ENCODE data around the gene ZNF385A. TPM values are rescaled to one million over a fixed set of nuclear protein-coding genes. Genes with fewer than 3 reads are reported as not detected.

Gene ZNF385A
- total and polyA plus RNA-seq, 9 of the 15 experiments (the other 6 are each of a cell fraction or from before 2014, with no cell fraction given) = 1.0 to 111 (median 7.7) TPM

DNA sequence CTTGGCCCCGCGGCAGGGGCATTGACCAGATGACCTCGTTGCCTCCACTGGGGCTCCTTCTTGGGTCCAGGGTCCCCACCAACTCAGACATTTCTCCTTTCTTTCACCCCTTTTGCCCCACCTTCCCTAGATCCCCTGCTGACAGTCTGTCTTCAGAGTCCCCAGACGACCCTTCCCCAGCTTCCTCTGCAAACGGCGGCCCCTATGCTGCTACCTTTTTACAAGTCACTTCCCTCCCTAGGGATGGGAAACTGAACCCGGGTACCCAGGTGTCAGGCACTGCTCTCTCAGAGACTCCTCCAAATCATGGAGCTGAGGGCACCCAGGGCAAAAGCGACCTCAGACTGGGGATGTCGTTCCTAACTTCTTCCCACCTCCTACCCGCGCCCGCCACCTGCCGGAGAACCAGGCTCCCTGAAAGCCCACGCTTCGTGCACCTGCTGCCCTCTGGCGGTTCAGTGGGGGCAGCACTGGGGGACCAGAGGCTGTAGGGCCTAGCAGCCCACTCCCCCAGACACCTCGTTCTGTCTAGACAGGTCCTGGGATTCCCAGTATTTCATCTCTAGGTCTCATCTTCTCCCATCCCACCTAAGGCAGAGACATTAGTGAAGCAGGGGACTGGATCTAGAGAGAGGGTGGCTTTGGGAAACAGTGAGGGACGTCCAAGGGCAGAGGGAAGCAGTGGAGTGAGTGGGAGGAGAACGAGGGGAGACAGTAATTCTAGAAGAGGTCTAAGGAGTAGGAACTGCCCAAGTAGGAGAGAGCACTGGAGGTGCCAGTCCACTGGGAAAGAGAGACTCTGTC, 4.9 kb downstream of the ZNF385A start (continued):
- TF ChIP-seq, protein P1, sequence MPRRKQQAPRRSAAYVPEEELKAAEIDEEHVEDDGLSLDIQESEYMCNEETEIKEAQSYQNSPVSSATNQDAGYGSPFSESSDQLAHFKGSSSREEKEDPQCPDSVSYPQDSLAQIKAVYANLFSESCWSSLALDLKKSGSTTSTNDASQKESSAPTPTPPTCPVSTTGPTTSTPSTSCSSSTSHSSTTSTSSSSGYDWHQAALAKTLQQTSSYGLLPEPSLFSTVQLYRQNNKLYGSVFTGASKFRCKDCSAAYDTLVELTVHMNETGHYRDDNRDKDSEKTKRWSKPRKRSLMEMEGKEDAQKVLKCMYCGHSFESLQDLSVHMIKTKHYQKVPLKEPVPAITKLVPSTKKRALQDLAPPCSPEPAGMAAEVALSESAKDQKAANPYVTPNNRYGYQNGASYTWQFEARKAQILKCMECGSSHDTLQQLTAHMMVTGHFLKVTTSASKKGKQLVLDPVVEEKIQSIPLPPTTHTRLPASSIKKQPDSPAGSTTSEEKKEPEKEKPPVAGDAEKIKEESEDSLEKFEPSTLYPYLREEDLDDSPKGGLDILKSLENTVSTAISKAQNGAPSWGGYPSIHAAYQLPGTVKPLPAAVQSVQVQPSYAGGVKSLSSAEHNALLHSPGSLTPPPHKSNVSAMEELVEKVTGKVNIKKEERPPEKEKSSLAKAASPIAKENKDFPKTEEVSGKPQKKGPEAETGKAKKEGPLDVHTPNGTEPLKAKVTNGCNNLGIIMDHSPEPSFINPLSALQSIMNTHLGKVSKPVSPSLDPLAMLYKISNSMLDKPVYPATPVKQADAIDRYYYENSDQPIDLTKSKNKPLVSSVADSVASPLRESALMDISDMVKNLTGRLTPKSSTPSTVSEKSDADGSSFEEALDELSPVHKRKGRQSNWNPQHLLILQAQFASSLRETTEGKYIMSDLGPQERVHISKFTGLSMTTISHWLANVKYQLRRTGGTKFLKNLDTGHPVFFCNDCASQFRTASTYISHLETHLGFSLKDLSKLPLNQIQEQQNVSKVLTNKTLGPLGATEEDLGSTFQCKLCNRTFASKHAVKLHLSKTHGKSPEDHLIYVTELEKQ (CRISPR knock-in tag; IDR thresholded peaks at IDR 0.05) = no peak
- TF ChIP-seq ZNF224 (CRISPR knock-in tag; IDR thresholded peaks at IDR 0.05) = no peak
- TF ChIP-seq TAF1 (IDR thresholded peaks at IDR 0.05; ENCODE audit: control insufficient read depth, extremely low read depth, insufficient read depth, low read length, severe bottlenecking) = no peak
- TF ChIP-seq ZNF282 (CRISPR knock-in tag; IDR thresholded peaks at IDR 0.05) = no peak
- TF ChIP-seq TCFL5 (CRISPR knock-in tag; conservative IDR thresholded peaks at IDR 0.05) = no peak
- no peak for TF ChIP-seq NFRKB (IDR thresholded peaks at IDR 0.05; ENCODE audit: low read depth)
- TF ChIP-seq KDM5B (IDR thresholded peaks at IDR 0.05; ENCODE audit: insufficient replicate concordance, low read depth, low read length) = no peak
- no peak for TF ChIP-seq LEF1 (IDR thresholded peaks at IDR 0.05)
- TF ChIP-seq, protein P2, sequence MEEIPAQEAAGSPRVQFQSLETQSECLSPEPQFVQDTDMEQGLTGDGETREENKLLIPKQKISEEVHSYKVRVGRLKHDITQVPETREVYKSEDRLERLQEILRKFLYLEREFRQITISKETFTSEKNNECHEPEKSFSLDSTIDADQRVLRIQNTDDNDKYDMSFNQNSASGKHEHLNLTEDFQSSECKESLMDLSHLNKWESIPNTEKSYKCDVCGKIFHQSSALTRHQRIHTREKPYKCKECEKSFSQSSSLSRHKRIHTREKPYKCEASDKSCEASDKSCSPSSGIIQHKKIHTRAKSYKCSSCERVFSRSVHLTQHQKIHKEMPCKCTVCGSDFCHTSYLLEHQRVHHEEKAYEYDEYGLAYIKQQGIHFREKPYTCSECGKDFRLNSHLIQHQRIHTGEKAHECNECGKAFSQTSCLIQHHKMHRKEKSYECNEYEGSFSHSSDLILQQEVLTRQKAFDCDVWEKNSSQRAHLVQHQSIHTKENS (CRISPR knock-in tag; IDR thresholded peaks at IDR 0.05) = no peak
- TF ChIP-seq TGIF2 (CRISPR knock-in tag; IDR thresholded peaks at IDR 0.05) = no peak
- TF ChIP-seq, protein P3, sequence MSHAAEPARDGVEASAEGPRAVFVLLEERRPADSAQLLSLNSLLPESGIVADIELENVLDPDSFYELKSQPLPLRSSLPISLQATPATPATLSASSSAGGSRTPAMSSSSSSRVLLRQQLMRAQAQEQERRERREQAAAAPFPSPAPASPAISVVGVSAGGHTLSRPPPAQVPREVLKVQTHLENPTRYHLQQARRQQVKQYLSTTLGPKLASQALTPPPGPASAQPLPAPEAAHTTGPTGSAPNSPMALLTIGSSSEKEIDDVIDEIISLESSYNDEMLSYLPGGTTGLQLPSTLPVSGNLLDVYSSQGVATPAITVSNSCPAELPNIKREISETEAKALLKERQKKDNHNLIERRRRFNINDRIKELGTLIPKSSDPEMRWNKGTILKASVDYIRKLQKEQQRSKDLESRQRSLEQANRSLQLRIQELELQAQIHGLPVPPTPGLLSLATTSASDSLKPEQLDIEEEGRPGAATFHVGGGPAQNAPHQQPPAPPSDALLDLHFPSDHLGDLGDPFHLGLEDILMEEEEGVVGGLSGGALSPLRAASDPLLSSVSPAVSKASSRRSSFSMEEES (CRISPR knock-in tag; IDR thresholded peaks at IDR 0.05) = no peak
- peak; percentile 99 for TF ChIP-seq SMC3 (conservative IDR thresholded peaks at IDR 0.05; ENCODE audit: insufficient read depth, low read depth, low read length)
- no peak for TF ChIP-seq NR2F6 (CRISPR knock-in tag; IDR thresholded peaks at IDR 0.05)
- TF ChIP-seq SETDB1 (IDR thresholded peaks at IDR 0.05; ENCODE audit: low read length) = no peak
- peak; percentile 52; the same call in 1 of the 2 replicates for TF ChIP-seq GABPB1 (CRISPR knock-in tag; IDR thresholded peaks at IDR 0.05)
- TF ChIP-seq, protein P4, sequence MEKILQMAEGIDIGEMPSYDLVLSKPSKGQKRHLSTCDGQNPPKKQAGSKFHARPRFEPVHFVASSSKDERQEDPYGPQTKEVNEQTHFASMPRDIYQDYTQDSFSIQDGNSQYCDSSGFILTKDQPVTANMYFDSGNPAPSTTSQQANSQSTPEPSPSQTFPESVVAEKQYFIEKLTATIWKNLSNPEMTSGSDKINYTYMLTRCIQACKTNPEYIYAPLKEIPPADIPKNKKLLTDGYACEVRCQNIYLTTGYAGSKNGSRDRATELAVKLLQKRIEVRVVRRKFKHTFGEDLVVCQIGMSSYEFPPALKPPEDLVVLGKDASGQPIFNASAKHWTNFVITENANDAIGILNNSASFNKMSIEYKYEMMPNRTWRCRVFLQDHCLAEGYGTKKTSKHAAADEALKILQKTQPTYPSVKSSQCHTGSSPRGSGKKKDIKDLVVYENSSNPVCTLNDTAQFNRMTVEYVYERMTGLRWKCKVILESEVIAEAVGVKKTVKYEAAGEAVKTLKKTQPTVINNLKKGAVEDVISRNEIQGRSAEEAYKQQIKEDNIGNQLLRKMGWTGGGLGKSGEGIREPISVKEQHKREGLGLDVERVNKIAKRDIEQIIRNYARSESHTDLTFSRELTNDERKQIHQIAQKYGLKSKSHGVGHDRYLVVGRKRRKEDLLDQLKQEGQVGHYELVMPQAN (IDR thresholded peaks at IDR 0.05; ENCODE audit: borderline replicate concordance) = peak; percentile 51
- TF ChIP-seq, protein P5, sequence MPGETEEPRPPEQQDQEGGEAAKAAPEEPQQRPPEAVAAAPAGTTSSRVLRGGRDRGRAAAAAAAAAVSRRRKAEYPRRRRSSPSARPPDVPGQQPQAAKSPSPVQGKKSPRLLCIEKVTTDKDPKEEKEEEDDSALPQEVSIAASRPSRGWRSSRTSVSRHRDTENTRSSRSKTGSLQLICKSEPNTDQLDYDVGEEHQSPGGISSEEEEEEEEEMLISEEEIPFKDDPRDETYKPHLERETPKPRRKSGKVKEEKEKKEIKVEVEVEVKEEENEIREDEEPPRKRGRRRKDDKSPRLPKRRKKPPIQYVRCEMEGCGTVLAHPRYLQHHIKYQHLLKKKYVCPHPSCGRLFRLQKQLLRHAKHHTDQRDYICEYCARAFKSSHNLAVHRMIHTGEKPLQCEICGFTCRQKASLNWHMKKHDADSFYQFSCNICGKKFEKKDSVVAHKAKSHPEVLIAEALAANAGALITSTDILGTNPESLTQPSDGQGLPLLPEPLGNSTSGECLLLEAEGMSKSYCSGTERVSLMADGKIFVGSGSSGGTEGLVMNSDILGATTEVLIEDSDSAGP (CRISPR knock-in tag; IDR thresholded peaks at IDR 0.05) = 0 out of 2 replicates have a peak, but pooled peaks have one; percentile 49
